ENCODE data around the gene CYP1B1.

GRCh38 chr2:38077431-38077769 is 1.4 kb upstream of the CYP1B1 start:
- TF ChIP-seq CTCF (IDR thresholded peaks at IDR 0.05), result no peak
- TF ChIP-seq POLR2A (IDR thresholded peaks at IDR 0.05), result no peak

Measured in lower leg skin (tissue), 3 donors.